Glutamatergic neuron (in vitro differentiated cells): ENCODE data around the gene UFSP1. TPM values are rescaled to one million over a fixed set of nuclear protein-coding genes. Genes with fewer than 3 reads are reported as not detected.
A peak's percentile ranks its signal among the peaks of the same experiment; 100 is the strongest.

Experiments used
- DNase-seq: peaks from one replicate; pipeline ENCODE4 v3.0.0; 2022
- H3K27ac Mint-ChIP-seq: one replicate; pipeline ENCODE4 v1.8.0; 2020; ENCODE audit warnings: mild to moderate bottlenecking, mixed read lengths, inconsistent platforms; ENCODE audit not compliant: unreplicated experiment
- H3K27me3 Mint-ChIP-seq: one replicate; pipeline ENCODE4 v1.8.0; 2020; ENCODE audit warnings: mild to moderate bottlenecking, moderate library complexity, mixed read lengths, inconsistent platforms; ENCODE audit not compliant: unreplicated experiment
- H3K36me3 Mint-ChIP-seq: one replicate; pipeline ENCODE4 v1.8.0; 2020; ENCODE audit warnings: mild to moderate bottlenecking, mixed read lengths, inconsistent platforms; ENCODE audit not compliant: unreplicated experiment
- H3K4me1 Mint-ChIP-seq: one replicate; pipeline ENCODE4 v1.8.0; 2020; ENCODE audit warnings: mild to moderate bottlenecking, low read depth, mixed read lengths, inconsistent platforms; ENCODE audit not compliant: unreplicated experiment
- H3K4me3 Mint-ChIP-seq: one replicate; pipeline ENCODE4 v1.8.0; 2020; ENCODE audit warnings: mild to moderate bottlenecking, mixed read lengths, inconsistent platforms; ENCODE audit not compliant: unreplicated experiment
- H3K9me3 Mint-ChIP-seq: one replicate; pipeline ENCODE4 v1.8.0; 2020; ENCODE audit warnings: mild to moderate bottlenecking, moderate library complexity, mixed read lengths, inconsistent platforms; ENCODE audit not compliant: unreplicated experiment
- total RNA-seq: library from RNA; stranded (reverse); fragmentation: NEBNext Ultra II Directional; extraction: Animal tissue kit (Norgen Biotek cat#: 25700); gene quantifications from one replicate; pipeline ENCODE4 v1.2.1, GENCODE V29; 2021; ENCODE audit not compliant: unreplicated experiment
- TF ChIP-seq, protein P1 (sequence below): fragments of 200-600 bp; sonication (generic); IDR thresholded peaks from one replicate; pipeline ENCODE4 v1.5.0; 2021; ENCODE audit not compliant: partially characterized antibody, unreplicated experiment

Gene UFSP1
- total RNA-seq, 1 donor from 2014 or later = 3.2 TPM

DNA sequence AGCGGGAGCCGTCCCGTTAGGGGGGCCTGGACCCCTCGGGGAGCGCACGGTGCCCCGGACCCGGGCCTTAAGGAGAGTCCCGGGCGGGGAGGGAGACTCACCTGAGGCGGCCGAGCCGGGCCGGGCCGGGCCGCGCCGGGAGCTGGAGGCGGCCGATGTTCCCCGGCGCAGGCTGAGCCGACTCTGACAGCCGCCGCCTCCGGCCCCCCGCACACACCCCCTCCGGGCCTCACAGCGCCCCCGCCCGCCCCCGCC lies 6.1 kb upstream of the UFSP1 start, which contains the start of gene ACHE:
Gene ACHE, minus strand, starts transcription at position 188 of the 255 bp plus-strand sequence. CDS start 1,656 bp downstream, outside the sequence.
- peaks cover 5% of the 10 kb centered on the region for H3K36me3 Mint-ChIP-seq
- H3K4me3 Mint-ChIP-seq = peak within 1 kb of the TSS; percentile 96
- peak within 1 kb of the TSS; percentile 90 for H3K27ac Mint-ChIP-seq
- peaks cover 11% of the 10 kb centered on the region for H3K4me1 Mint-ChIP-seq
- H3K9me3 Mint-ChIP-seq = peaks cover 14% of the 10 kb centered on the region
- TF ChIP-seq, protein P1, sequence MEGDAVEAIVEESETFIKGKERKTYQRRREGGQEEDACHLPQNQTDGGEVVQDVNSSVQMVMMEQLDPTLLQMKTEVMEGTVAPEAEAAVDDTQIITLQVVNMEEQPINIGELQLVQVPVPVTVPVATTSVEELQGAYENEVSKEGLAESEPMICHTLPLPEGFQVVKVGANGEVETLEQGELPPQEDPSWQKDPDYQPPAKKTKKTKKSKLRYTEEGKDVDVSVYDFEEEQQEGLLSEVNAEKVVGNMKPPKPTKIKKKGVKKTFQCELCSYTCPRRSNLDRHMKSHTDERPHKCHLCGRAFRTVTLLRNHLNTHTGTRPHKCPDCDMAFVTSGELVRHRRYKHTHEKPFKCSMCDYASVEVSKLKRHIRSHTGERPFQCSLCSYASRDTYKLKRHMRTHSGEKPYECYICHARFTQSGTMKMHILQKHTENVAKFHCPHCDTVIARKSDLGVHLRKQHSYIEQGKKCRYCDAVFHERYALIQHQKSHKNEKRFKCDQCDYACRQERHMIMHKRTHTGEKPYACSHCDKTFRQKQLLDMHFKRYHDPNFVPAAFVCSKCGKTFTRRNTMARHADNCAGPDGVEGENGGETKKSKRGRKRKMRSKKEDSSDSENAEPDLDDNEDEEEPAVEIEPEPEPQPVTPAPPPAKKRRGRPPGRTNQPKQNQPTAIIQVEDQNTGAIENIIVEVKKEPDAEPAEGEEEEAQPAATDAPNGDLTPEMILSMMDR = no peak
- peaks cover 14% of the 10 kb centered on the region for H3K27me3 Mint-ChIP-seq
- DNase-seq = no peak

DNA sequence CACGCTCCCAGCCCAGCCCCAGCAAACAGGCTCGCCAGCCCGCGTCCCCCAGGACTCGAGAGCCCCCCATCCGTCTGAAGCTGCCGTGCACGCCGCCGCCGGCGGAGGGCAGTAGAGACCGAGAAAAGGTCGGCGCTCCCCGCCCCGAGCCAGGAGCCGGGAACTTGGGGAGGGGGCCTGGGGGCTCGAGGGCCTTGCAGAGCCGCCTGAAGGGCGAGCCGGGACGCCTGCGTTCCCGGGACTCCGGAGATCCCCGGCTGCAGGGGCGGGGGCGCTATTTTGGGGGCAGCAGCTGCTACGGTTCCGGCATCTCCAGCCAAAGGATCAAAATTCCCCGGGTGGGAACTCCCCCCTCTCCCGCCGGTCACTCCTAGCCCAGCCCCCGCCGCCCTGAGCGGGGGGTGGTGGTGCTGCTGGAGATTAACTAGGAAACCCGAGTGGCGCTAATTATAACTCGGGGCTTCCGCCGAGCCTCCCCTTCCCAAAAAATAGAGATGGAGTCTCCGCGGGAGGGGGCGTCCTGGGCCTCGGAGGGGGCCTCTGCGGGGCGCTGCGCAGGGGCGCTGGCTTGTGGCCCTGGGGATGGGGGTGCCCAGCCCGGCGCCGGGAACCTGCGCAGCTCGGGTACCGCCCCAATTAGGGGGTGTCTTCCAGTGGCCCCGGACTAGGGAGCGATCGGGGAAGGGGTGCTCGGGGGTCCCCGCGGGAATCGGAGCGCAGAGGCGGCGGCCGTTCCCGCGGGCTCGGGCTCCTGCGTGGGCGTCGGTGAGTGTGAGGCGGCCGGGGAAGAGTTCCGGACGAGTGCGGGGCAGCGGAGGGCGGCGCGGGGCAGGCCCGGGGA lies 5.6 kb upstream of the UFSP1 start:
- TF ChIP-seq, protein P1 = peak; percentile 86
- peak; percentile 92 for DNase-seq
- H3K27ac Mint-ChIP-seq = no peak overlapping the region
- H3K27me3 Mint-ChIP-seq = peaks cover 14% of the 10 kb centered on the region
- H3K36me3 Mint-ChIP-seq = peaks cover 3% of the 10 kb centered on the region
- H3K4me1 Mint-ChIP-seq = peaks cover 11% of the 10 kb centered on the region
- H3K4me3 Mint-ChIP-seq = peak overlapping the region; percentile 55
- peaks cover 14% of the 10 kb centered on the region for H3K9me3 Mint-ChIP-seq

DNA sequence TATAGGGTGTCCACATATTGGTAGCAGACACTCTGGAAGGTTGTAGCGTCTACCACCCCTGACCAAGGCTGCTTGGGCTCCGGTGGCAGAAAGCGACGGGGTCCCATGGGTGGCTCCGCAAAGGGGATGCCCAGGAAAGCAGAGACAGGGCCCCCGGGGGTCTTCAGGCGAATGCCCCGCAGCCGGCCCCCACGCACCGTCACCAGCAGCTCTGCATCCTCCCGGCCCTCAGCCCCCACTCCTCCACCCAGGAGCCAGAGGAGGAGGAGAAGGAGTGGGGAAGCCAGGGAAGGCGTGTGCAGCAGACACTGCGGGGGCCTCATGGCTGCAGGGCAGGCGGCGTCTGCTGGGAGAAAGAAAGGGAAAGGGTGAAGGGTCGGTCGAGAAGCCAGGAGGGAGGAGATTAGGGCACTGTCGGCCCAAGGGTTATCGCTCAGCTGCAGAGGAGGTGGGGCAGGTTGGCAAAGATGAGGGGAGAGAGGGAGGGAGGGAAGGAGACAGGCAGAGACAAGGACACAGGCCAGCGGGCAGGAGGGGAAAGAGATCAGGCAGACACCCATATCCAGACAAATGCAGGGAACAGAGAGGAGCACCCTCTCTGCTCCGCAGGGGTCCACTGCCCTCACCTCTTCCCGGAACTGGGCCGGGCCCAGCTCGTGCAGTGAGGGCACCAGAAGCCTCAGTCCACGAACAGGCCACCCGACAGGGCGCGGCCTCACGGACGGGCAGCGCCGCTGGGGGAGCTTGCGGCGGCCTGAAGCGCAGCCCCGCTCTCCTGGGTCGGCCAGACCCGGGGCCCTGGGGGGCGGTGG lies 4.6 kb upstream of the UFSP1 start:
- TF ChIP-seq, protein P1 = no peak
- Mint-ChIP-seq H3K27ac (no peak overlapping the region), H3K4me3 (peak overlapping the region; percentile 74)

DNA sequence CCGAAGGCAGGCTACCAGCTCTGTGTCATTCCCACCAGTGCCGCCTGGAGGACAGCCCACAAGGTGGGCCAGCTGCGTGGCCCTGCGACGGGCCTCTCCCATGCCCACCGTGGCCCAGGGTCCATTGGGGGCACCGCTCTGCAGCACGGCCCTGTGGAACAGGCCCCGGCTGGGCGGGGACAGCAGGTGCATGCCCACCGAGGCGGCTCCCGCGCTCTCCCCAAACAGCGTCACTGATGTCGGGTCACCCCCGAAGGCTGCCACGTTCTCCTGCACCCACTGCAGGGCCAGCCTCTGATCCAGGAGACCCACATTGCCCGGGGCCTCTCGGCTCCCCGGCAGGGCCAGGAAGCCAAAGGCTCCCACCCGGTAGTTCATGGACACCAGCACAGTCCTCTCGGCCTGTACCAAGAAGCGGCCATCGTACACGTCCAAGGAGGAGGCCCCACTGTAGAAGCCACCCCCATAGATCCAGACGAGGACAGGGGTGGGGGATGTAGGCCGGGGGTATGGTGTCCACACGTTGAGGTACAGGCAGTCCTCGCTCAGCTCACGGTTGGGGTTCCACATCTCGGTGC lies 3.9 kb upstream of the UFSP1 start:
- Mint-ChIP-seq H3K27me3 (peaks cover 17% of the 10 kb centered on the region), H3K4me1 (peaks cover 13% of the 10 kb centered on the region), H3K9me3 (peaks cover 17% of the 10 kb centered on the region), H3K36me3 (no peaks in the 10 kb centered on the region), H3K27ac (no peak overlapping the region), H3K4me3 (no peak overlapping the region)
- TF ChIP-seq, protein P1 = no peak
- no peak for DNase-seq

More for the DNA sequence above, 4.6 kb upstream of the UFSP1 start:
- H3K4me1 Mint-ChIP-seq = peaks cover 11% of the 10 kb centered on the region
- H3K27me3 Mint-ChIP-seq = peaks cover 14% of the 10 kb centered on the region
- H3K9me3 Mint-ChIP-seq = peaks cover 14% of the 10 kb centered on the region
- DNase-seq = peak; percentile 33
- H3K36me3 Mint-ChIP-seq = no peaks in the 10 kb centered on the region
